ENCODE results near the gene DLX2.

Gene DLX2

DNA sequence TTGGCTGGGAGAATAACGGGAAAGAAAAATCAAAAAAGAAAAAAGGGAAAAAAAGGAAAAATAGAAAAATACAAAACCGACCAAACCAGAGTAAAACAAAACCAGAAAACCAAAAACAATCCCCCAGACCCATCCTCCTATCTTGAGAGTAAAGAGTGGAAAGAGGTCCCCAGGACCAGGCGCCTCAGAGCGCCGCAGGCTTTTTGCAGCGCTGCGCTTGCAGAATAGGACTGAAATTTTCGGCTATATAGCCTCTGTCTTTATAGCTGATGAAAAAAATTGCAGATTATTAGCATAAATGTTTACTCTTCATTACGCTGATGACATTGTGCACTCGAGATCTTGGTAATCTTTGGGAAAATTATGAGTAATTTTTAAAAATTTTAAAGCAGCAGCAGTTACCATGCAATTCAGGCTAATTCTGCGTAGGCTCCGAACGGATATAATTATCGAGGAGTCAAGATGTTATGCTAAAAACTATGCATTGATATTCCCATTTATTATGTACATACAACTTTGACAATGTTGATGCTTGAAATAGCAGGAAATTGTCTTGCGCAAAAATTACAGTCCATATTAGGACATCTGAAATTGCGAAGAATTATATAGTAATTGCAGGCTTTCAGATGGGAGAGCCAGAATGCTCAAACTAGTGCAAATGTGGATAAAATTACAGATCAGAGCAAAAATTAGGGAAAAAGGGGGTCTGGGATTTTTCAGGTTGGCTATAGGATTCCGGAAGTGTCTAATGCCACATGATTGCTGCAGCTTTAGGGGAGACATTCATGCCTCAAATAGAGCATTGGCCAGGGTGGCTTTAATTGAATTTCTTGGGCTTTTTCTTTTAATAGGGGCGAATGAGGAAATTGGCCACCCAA, 9.0 kb downstream of the DLX2 start:
- DNase-seq = peak in 1 of 2 experiments; percentile 32

DNA sequence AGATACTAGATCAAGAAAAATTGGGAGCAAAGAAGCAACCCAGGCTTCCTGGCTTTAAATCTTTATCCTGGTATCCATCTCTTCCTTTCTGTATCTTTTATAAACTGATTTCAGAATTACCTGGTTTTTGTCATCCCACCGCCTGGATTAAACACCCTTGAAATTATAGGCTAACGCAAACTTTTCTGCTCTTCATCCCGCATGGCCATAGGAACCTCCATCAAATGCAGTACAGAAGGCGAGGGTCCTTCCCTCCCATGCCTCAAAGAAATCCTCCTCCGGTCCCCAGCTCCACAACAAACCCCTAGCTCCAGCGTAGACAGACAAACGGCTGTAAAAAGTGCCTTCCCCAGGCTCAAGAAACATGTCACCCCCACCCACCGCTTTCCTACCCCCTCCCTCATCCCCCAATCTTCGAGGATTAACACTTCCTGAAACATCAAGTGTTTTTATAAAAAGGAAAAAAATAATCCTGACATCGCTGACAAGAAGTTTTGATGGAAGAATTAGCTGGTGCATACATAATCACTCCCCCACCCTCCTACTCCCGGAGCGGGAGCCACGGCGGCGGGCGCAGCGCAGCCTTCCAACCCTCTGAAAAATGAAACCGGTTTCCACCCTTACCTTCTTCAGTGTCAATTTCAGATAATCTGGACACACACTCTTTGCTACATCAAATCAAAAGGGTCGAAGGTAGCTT, 9.8 kb downstream of the DLX2 start:
- no peak for DNase-seq

DNA sequence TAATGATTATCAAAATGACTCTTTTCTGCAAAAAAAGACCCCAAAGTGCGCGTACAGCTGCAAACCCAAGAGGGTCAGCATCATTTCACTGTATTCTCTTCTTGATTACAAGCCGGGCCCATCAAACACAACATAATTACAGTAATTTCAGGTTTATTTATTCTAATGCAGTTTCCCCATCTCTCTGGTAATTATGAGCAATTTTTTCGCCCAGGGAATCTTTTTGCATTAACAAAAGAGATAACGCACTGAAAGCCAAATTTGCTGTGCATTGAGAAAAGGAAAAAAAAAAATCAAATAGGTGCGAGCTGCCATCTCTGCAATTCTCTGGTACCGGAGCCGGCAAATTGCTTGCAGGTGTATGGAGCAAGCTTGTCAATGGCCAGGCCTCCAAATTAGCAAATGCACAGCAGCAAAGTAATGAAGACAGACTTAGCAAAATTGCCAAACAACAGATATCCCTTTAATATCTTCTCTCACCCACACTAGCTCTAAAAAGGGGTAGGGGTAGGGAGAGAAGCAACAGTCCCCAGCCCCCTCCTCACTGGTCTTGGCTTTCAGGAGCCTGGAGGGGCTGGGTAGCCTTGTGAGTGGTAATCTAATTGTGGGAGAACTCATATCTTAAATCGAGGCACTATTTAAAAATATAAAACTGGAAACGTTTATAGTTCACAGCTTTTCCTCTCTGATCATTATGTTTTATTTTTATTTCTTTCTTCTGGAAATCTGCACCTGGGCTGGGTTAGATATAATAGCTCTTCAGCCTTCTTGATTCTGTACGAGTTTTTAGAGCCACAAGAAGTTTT, 10.7 kb downstream of the DLX2 start:
- no peak for DNase-seq

DNA sequence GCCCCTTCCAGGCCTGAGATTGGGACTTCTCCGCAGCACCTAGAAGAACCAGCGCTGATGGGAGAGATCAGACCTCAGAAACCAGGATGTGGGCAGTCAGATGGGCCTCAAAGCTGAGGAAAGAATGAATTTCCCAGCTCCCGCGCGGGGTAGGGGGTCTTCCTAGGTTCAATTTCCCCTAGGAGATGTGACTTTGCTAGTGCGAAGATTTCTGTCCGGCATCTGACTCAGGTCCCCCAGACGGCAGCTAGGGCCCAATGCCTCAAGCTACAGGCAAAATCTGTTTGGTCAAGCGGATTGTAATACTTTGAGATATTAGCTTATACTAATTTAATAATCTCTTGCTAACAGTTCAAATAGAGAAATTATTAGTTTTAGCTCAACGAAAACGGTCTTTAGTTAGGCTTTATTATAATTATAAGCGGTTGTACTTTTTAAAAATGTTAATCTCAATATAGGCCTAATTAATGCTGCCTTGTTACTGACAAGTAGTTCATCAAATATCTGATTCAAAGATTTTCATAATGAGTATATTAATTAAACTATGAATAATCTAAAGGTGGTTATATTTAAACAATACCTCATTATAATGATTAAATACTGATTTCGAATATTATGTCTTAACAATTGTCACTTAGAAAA, 11.6 kb downstream of the DLX2 start:
- DNase-seq = no peak

DNA sequence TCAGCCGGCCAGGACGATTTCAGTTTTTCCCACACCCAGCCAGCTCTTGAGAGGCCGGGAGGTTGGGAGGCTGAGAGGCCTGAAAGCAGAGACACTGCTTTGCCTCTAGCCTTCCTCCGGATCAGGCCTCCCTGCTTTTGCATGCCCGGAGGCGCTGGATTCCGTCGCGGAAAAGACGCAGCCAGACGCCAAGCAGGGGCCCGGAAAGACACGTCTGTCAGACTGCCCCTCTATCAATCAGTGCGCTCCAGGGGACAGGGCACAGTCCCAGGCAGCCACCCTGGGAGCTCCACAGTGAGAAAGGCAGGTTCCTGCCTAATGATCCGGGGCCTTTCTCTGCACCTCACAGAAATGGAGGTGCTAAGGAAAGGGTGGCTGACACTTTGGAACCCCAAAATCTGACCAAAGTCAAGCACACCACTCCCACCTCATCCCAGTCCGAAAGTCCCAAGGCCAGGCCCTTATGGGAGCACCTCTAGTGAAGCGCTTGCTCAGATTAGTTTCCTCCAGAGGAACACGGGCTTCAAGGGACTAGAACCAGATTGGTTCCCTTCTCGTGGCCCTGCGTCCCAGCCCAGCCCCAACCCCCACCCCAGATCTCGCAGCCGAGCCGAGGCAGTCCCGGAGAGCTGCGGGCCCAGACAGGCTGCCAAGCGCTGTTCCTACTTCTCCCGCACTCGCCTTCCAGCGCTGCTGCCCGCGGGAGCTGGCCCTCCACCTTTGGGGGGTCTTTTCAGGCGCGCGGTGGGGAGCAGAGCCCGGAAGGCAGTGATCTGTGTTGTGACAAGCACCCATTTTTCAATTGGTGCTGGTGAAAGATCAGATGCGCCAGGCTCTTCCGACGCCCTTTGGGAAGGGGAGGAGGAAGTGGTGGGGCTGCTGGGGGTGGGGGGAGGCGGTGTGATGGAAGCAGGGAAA, 12.4 kb downstream of the DLX2 start:
- DNase-seq = no peak

DNA sequence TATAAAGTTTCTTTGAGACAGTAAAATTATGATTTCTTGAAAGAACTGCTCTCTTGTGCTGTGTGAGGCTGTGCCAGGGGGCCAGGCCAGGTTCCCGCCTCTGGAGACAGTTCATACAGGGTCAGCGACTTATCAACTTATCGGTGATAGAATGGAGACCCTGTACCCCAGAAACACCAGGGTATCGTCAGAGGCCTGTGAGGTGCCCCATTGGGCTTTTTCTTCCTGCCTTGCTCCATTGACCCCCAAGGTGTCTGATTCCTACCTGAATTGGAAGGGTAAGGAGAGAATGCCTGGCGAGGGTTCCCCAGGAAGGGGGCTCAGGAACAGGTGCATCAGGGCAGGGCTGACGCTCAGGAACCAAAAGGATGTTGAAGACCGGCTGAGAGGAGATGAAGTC, 13.1 kb downstream of the DLX2 start:
- DNase-seq = no peak

DNA sequence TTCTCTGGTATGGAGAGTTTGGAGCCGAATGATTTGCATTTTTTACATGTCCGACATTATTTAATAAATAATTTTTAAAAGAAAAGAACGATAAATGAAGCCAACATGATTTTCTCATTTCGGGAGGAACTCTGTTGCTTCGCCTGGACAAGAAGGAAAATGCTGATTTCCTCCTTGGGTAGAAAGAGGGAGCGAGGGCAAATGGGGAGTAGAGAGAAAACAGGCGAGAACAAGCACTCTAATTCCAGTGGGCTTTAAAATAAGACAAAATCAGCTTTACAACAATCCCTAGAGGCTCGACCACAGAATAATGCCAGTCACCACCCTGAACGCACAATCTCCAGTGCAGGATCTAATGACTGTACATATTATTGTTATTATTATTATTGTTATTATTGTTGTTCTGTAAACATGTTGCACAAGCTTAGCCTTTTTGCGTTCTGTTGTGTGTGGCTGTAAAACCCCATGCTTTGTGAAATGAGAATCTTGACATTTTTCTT, 13.6 kb downstream of the DLX2 start:
- DNase-seq = no peak

DNA sequence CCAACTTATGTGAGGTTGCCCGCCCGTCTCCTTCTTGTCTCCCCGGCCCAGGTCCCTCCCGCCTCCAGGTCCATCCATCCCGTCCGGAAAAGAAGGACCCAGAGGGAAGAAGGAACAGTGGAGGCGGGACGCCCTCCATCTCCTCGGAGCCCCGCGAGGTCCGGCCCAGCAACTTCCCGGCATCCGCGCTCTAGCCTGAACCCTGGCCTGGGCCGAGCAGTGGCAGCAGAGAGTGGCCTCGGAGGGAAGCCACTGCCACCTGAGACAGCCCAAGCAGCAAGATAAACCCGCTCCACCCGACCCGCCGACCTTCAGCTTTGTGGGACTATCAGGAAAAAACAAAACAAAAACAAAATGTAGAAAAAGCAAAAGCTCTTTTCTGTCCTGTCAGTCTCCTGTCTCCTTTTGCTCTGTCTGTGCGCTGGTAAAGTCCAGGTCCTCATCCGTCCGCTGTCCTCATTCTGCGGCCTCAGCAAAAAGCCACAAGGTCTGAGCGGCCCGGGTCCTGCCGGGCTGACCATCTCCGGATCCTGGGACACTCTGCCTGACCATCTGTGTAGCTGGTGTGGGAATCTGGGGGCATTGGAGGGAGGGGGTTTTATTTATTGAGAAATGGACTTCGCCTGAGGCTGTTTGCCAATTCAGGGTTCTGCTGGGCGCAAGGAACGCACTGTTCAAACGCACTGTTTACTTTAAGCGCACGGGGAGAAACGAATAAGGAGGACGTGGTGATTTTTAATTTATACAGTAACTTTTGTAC, 14.3 kb downstream of the DLX2 start:
- DNase-seq = no peak

DNA sequence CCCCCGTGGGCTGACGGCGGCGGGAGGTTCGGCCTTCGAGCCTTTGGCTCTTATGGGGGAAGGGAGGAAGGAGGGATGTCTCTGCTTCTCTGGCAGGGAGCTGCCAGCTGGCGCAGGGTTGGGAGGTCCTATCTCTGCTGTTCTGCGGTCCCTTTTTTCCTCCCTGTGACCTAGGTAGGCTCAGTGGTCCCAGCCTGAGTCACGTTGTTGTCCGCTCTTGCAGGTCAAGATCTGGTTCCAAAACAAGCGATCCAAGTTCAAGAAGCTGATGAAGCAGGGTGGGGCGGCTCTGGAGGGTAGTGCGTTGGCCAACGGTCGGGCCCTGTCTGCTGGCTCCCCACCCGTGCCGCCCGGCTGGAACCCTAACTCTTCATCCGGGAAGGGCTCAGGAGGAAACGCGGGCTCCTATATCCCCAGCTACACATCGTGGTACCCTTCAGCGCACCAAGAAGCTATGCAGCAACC, 14.9 kb downstream of the DLX2 start:
- no peak for DNase-seq

DNA sequence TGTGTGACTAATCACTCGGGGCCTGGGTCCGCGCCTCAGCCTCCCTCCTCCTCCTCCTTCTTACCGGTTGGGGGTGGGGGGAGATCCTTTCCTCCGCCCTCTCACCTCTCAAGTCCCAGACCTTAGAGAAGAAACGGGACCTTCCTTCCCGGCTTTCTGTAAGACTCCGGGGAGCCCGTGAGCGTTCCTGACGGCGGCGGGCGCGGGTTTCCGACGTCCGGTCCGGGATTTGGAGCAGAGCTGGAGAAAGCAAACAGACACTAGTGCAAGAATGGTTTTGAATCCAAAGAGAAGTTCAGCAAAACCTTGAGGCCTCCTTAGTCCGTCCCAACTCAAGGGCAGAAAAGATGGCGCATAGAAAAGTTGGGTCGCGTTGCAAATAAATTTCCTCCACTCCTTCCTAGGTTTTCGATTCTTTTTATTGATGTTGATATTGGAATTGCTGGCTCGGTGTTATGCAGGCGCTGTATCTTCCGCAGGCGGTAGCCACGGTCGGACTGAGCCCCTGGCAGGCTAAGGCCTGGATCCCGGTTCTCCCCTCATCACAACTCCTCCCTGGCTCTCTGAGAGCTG, 15.4 kb downstream of the DLX2 start:
- DNase-seq = no peak

DNA sequence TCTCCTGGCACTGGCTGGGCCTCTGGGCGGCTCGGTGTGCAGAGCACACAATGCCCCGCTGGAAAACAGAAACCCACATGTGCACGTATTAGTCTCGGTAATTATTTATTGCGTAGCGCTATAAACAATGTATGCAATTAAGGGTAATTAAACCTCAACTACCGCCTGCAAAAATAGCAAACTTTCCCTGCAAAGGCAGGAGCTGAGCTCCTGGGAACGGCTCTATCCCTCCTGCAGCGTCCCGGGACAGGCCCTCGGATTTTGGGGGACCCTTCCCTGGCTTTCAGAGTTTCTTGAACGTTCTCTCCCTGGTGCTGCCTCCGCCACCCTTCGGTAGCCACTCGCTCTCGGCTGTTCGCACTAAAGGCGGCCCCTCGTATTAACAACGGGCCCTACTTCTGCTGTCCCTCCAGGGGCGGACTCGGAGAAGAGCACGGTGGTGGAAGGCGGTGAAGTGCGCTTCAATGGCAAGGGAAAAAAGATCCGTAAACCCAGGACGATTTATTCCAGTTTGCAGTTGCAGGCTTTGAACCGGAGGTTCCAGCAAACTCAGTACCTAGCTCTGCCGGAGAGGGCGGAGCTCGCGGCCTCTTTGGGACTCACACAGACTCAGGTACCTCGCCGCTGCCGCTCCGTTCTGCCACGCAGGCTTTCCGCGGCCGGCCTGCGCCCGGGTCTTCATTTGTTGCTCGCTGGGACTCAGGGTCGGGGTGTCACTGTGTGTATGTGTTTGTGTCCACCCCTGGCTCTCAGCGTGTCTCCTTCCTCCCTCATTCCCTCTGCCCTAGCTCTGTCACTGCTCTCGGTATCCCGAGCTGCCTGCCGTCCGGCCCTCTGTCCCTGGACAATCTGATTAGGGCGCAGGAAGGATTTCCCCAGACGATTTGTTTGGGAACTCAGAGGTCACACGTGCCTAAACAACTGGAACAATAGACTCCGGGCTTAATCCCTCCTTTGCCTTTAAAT, 16.2 kb downstream of the DLX2 start:
- no peak for DNase-seq

DNA sequence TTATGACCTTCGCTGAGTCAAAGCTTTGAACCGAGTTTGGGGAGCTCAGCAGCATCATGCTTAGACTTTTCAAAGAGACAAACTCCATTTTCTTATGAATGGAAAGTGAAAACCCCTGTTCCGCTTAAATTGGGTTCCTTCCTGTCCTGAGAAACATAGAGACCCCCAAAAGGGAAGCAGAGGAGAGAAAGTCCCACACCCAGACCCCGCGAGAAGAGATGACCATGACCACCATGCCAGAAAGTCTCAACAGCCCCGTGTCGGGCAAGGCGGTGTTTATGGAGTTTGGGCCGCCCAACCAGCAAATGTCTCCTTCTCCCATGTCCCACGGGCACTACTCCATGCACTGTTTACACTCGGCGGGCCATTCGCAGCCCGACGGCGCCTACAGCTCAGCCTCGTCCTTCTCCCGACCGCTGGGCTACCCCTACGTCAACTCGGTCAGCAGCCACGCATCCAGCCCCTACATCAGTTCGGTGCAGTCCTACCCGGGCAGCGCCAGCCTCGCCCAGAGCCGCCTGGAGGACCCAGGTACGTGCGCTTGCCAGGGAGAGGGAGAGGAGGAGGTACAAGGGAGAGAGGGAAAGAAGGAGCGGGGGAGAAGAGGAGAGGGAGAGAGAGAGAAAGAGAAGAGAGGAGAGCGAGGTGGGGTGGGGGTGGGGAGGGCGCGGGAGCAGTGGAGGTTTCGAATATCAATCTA, 17.1 kb downstream of the DLX2 start, which contains the start of gene DLX1:
Gene DLX1, plus strand, starts transcription at position 48 of the 700 bp plus-strand sequence. Its CDS starts 171 bp downstream, at position 219.
- no peak for DNase-seq

DNA sequence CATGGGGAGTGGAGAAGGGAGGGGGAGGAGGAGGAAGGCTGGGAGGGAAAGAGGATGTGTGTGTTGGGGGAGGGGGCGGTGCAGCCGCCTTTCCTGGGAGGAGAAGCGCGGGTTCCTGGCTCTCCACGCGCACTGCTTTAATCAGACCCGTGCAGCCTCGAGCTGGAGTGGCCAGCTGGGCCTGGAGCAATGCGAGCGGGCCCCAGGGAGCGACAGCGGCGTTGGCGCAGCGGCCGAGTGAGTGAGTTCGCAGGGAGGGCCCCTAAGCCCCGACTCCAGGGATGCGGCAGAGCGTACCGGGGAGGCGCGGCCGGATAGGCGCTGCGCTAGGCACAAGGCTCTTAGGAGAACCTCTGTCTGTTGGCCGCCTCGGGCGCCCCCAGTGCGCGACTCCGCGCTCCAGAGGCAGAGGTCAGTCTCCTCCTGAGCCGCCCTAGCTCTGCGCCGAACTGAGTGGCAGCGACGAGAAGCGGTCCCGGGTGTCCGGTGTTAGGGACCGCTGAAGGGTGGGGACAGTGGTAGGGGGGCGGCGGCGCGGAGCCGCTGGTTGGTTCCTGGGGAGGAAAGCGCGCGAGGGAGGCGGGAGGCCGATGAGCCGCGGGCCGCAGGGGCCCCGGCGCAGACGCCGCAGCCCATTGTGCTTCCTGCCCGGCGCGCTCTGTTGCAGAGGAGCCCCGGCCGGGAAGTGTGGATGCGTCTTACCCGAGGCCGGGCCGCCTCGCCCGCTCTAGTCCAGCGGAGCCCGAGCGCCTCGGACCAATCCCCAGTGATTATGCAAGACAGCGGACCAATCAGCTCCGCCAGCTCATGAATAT, 17.8 kb downstream of the DLX2 start:
- peak; percentile 67 to 68 for DNase-seq

DNA sequence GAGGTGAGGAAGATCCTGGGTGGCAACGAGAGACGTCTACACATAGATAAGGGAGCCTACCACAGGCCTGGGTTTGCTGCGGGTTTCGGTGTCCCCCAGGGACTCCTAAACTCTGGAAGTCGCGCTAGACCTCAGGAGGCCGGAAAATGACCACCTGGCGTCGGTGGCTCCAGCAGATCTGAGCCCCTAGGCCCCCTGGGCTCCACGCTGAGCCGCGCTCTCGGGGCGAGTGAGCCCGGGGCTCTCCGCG, 18.4 kb downstream of the DLX2 start:
- no peak for DNase-seq

DNA sequence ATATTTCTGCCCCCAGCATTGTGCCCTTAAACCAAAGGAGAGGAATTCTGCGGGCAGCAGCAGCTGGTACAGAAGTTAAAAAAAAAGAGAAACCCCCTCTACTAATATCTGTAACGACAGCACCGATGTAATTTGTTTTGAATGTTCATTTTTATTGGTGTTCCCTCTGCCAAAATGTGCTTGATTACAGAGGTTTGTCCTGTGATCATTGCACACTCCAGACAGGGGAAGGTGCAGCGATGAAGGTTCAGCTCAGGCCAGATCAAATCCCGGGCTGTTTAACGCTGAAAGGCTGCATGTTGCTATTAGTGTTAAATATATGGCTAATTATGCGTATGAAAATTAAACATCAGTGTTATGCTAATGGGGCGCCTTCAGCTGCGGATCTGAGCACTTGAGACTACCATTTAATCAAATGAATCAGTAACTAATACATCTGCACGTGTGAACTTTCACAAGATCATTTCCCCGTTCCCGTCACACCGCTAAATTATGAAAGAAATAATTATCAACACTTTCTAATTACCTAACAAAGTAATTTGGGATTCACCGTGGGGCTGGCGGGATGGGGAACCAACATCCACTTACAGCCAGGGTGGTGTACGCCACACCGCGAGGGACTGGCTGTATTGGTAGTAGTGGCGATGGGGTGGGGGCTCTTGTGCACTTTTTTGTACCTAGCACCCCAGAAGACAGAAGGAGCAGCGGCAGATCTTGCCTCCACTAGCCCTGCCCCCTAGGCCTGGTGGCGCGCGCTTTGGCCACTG, 18.9 kb downstream of the DLX2 start:
- DNase-seq = no peak

DNA sequence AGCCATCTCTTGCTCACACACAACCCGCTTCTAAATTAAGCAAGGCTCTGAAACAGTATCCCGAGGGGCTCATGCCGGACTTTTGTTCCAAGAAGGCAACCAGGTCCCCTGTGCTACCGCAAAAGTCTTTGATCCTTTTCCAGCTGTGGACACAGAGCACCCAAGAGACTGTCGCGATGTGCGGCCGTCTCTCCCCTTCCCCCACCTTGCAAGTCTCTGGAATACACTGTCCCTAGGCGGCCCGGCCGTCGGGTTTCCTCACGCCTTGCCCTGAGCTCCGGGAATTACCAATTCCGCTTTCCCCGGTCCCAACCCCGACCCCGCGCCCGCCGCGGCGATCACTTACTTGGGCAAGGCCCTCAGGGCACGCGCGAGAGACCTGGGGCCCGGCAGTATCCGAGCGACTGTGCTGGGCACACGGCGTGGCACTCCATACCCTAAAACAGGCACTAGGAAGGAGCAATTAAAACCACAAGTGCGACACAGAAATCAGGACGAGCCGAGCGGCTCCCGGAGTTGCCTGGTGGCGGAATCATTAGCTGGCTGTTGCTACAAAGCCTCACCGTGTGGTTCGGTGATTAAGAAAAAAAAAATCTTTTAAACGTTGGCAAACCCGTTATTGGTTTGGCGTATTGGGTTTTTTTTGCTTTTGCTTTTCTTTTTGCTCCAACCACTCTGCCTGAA, 19.6 kb downstream of the DLX2 start:
- no peak for DNase-seq
